T-cell (primary cell): ENCODE measurements around the gene MRPS30. TPM values are rescaled to one million over a fixed set of nuclear protein-coding genes. Genes with fewer than 3 reads are reported as not detected.
"Not testable (repeated sequence)": the region's sequence is repeated elsewhere in the genome, so short reads cannot be mapped to it uniquely, and the experiment has no call there.

ENCODE experiments used
- ATAC-seq, 4 experiments: fragments of 200-7000 bp in 3 of 4; fragments of 150-1000 bp in 1 of 4; cut with Tn5 transposase; replicated peaks in 1 of 4; 1 replicate in 3 of 4; 2 replicates in 1 of 4; pipeline ENCODE4 v1.10.0; 2021; ENCODE audit warnings: moderate library complexity in 3 of 4, mild to moderate bottlenecking in 2 of 4, moderate number of reproducible peaks in 1 of 4
- CTCF ChIA-PET, 2 donors: fragments of 300-600 bp; sonication (Branson Sonifier 250); formaldehyde crosslinking; loops; one replicate each; lab custom pipeline; 2022; ENCODE audit warnings: antibody characterized with exemption in 2 of 2; lab: Charles Lee
- POLR2A ChIA-PET, 2 donors: fragments of 300-600 bp; sonication (Branson Sonifier 250); formaldehyde crosslinking; loops; one replicate each; lab custom pipeline; 2022; ENCODE audit warnings: antibody characterized with exemption in 2 of 2; lab: Charles Lee
- DNase-seq, 35 experiments: peaks; one replicate each; pipeline versions ENCODE4 v3.0.0 to v3.0.0-alpha.2; 2013 to 2023
- H3K27ac ChIP-seq: one replicate; pipeline ENCODE4 v1.5.1; 2013; ENCODE audit warnings: low read length
- H3K27me3 ChIP-seq, 2 experiments: replicated peaks in 1 of 2; 1 replicate in 1 of 2; 2 replicates in 1 of 2; pipeline versions ENCODE4 v1.6.1 to v1.7.0; 2013; ENCODE audit warnings: low read length in 1 of 2, mixed read lengths in 1 of 2; ENCODE audit not compliant: control insufficient read depth in 2 of 2, insufficient read depth in 2 of 2; ENCODE audit errors: extremely low read depth in 1 of 2
- H3K36me3 ChIP-seq, 2 donors: 1 replicate in 1 of 2; 2 replicates in 1 of 2; pipeline versions ENCODE4 v1.6.1 to v1.7.0; 2013; ENCODE audit warnings: low read length in 1 of 2; ENCODE audit not compliant: control insufficient read depth in 2 of 2, insufficient read depth in 1 of 2; ENCODE audit errors: extremely low read depth in 1 of 2
- H3K4me1 ChIP-seq, 2 experiments: 1 replicate in 1 of 2; 2 replicates in 1 of 2; pipeline versions ENCODE4 v1.6.1 to v1.7.0; 2013; ENCODE audit warnings: low read length in 2 of 2, mixed read lengths in 1 of 2; ENCODE audit not compliant: insufficient read depth in 2 of 2, control insufficient read depth in 1 of 2; ENCODE audit errors: extremely low read depth in 1 of 2
- H3K4me3 ChIP-seq, 2 donors: 1 replicate in 1 of 2; 2 replicates in 1 of 2; pipeline versions ENCODE4 v1.5.1 to v1.7.0; 2013; ENCODE audit warnings: mild to moderate bottlenecking in 2 of 2, low read length in 1 of 2, moderate library complexity in 1 of 2; ENCODE audit not compliant: control insufficient read depth in 1 of 2; ENCODE audit errors: extremely low read depth in 1 of 2
- H3K9me3 ChIP-seq: 2 replicates; pipeline ENCODE4 v1.7.0; 2013
- H3K27ac Mint-ChIP-seq, 2 donors: one replicate each; pipeline ENCODE4 v1.8.0; 2020 to 2021; ENCODE audit warnings: mild to moderate bottlenecking in 2 of 2, mixed read lengths in 2 of 2
- H3K27me3 Mint-ChIP-seq, 2 donors: one replicate each; pipeline ENCODE4 v1.8.0; 2021 to 2022; ENCODE audit warnings: mixed read lengths in 2 of 2
- H3K36me3 Mint-ChIP-seq: one replicate; pipeline ENCODE4 v1.8.0; 2021; ENCODE audit warnings: mixed read lengths
- H3K4me1 Mint-ChIP-seq, 3 donors: one replicate each; pipeline ENCODE4 v1.8.0; 2020 to 2022; ENCODE audit warnings: mixed read lengths in 3 of 3, mild to moderate bottlenecking in 1 of 3
- H3K4me3 Mint-ChIP-seq, 3 donors: one replicate each; pipeline ENCODE4 v1.8.0; 2020 to 2022; ENCODE audit warnings: mild to moderate bottlenecking in 3 of 3, mixed read lengths in 3 of 3, moderate library complexity in 3 of 3
- H3K9me3 Mint-ChIP-seq, 3 donors: one replicate each; pipeline ENCODE4 v1.8.0; 2020 to 2022; ENCODE audit warnings: mixed read lengths in 3 of 3
- WGBS: methylation state at CpG from one replicate; pipeline ENCODE4 v1.1.5; 2013; ENCODE audit warnings: missing lambda C conversion rate; ENCODE audit not compliant: insufficient coverage; 5-methylcytosine and 5-hydroxymethylcytosine counted together
- total RNA-seq, 35 experiments: library from RNA in 6 of 35; stranded (reverse) in 6 of 35; fragments of 120-200 nt in 1 of 35; gene quantifications; one replicate each; pipeline versions ENCODE4 v1.2.1 to v1.2.4 and lab custom pipeline; 2013 to 2026

Gene MRPS30
- total RNA-seq: 10 to 100 TPM; 44.0 to 50.8 (median 46.4) TPM
- 55.0 TPM for total RNA-seq (2013)
- total RNA-seq (lab: John Stamatoyannopoulos, UW): 60.4 to 127 (median 79.8) reads per million in 29 experiments

- CTCF ChIA-PET: no interaction called here
- H3K4me1 ChIP-seq: peaks cover 12 to 14% of the 10 kb centered on the region in 2 experiments
- peaks cover 31 to 36% (median 35%) of the 10 kb centered on the region in 3 donors for H3K4me1 Mint-ChIP-seq
- H3K9me3 Mint-ChIP-seq: no peaks in the 10 kb centered on the region
- H3K4me3 Mint-ChIP-seq: peak within 1 kb of the TSS; percentile 92 to 95 (median 94)
- POLR2A ChIA-PET: no interaction called here
- no peaks in the 10 kb centered on the region for H3K27me3 ChIP-seq
- H3K27me3 Mint-ChIP-seq: peaks cover 2 to 3% of the 10 kb centered on the region in 2 donors
- peak; percentile 96 to 98 (median 96) for ATAC-seq
- peak within 1 kb of the TSS; percentile 95 to 99 for H3K4me3 ChIP-seq
- H3K36me3 ChIP-seq: peaks cover 0 to 18% of the 10 kb centered on the region in 2 donors
- WGBS: under 1% methylated on average over 44 of the region's 47 CpGs
- H3K36me3 Mint-ChIP-seq: peaks cover 13% of the 10 kb centered on the region
- peak; percentile 76 to 98 (median 89) for DNase-seq
- peak within 1 kb of the TSS; percentile 93 to 96 for H3K27ac Mint-ChIP-seq
- H3K9me3 ChIP-seq: no peaks in the 10 kb centered on the region
- peak within 1 kb of the TSS; percentile 92 for H3K27ac ChIP-seq
Observed at GRCh38 chr5:44808435-44809214, at the start of gene MRPS30. TSS of gene MRPS30 (plus strand) at chr5:44808947. CDS start at chr5:44808963, 16 bp downstream.

GRCh38 chr5:44769200-44769876 is 39.4 kb upstream of the MRPS30 start:
- H3K27me3 ChIP-seq: no peaks in the 10 kb centered on the region
- Mint-ChIP-seq H3K27me3 (peaks cover 11 to 13% of the 10 kb centered on the region in 2 donors), H3K27ac (no peak overlapping the region), H3K36me3 (no peaks in the 10 kb centered on the region), H3K4me1 (no peaks in the 10 kb centered on the region), H3K4me3 (no peak overlapping the region), H3K9me3 (no peaks in the 10 kb centered on the region)
- CTCF ChIA-PET: no interaction called here
- no CpG with 5 or more reads among the region's 2 CpGs for WGBS
- DNase-seq (no peak), ATAC-seq (no peak)
- H3K4me1 ChIP-seq: no peaks in the 10 kb centered on the region
- no peak overlapping the region for H3K4me3 ChIP-seq
- no peaks in the 10 kb centered on the region for H3K9me3 ChIP-seq
- H3K36me3 ChIP-seq: no peaks in the 10 kb centered on the region
- POLR2A ChIA-PET: no interaction called here
- H3K27ac ChIP-seq: no peak overlapping the region

- ChIA-PET CTCF (no interaction called here), POLR2A (no interaction called here)
- H3K27me3 ChIP-seq: no peaks in the 10 kb centered on the region
- no peaks in the 10 kb centered on the region for H3K36me3 ChIP-seq
- no peaks in the 10 kb centered on the region for H3K9me3 ChIP-seq
- no peak for ATAC-seq
- H3K4me3 ChIP-seq: no peak overlapping the region
- 60% methylated on average over 1 of the region's 5 CpGs for WGBS
- DNase-seq: no peak
- no peak overlapping the region for H3K4me3 Mint-ChIP-seq
- H3K4me1 Mint-ChIP-seq: no peaks in the 10 kb centered on the region
- no peaks in the 10 kb centered on the region for H3K9me3 Mint-ChIP-seq
- H3K4me1 ChIP-seq: no peaks in the 10 kb centered on the region
- peaks cover 11 to 13% of the 10 kb centered on the region in 2 donors for H3K27me3 Mint-ChIP-seq
- no peaks in the 10 kb centered on the region for H3K36me3 Mint-ChIP-seq
- no peak overlapping the region for H3K27ac ChIP-seq
- no peak overlapping the region for H3K27ac Mint-ChIP-seq
Observed at GRCh38 chr5:44769877-44770209, 38.9 kb upstream of the MRPS30 start.

GRCh38 chr5:44770780-44771717 is 37.7 kb upstream of the MRPS30 start:
- H3K4me3 Mint-ChIP-seq: no peak overlapping the region
- CTCF ChIA-PET: no interaction called here
- H3K4me3 ChIP-seq: no peak overlapping the region
- no peaks in the 10 kb centered on the region for H3K9me3 ChIP-seq
- H3K4me1 Mint-ChIP-seq: no peaks in the 10 kb centered on the region
- H3K4me1 ChIP-seq: no peaks in the 10 kb centered on the region
- DNase-seq (no peak), ATAC-seq (no peak)
- WGBS: no CpG with 5 or more reads among the region's 6 CpGs
- H3K27ac Mint-ChIP-seq: no peak overlapping the region
- H3K27me3 Mint-ChIP-seq: peaks cover 11 to 13% of the 10 kb centered on the region in 2 donors
- H3K36me3 Mint-ChIP-seq: no peaks in the 10 kb centered on the region
- no peaks in the 10 kb centered on the region for H3K27me3 ChIP-seq
- no peaks in the 10 kb centered on the region for H3K9me3 Mint-ChIP-seq
- no peaks in the 10 kb centered on the region for H3K36me3 ChIP-seq
- POLR2A ChIA-PET: no interaction called here
- no peak overlapping the region for H3K27ac ChIP-seq

GRCh38 chr5:44772397-44772796 is 36.4 kb upstream of the MRPS30 start:
- H3K4me1 Mint-ChIP-seq, DNase-seq, CTCF ChIA-PET, H3K4me3 ChIP-seq, H3K9me3 Mint-ChIP-seq, H3K4me3 Mint-ChIP-seq, H3K4me1 ChIP-seq, ATAC-seq, H3K36me3 Mint-ChIP-seq, H3K27me3 ChIP-seq, POLR2A ChIA-PET, H3K27ac ChIP-seq, H3K9me3 ChIP-seq, H3K27ac Mint-ChIP-seq, H3K36me3 ChIP-seq: not testable (repeated sequence)
- no CpG with 5 or more reads among the region's 11 CpGs for WGBS
- peaks cover 11 to 13% of the 10 kb centered on the region in 2 donors for H3K27me3 Mint-ChIP-seq

- Mint-ChIP-seq H3K4me1 (no peaks in the 10 kb centered on the region), H3K27ac (no peak overlapping the region), H3K27me3 (peaks cover 11 to 13% of the 10 kb centered on the region in 2 donors), H3K9me3 (no peaks in the 10 kb centered on the region), H3K4me3 (no peak overlapping the region), H3K36me3 (no peaks in the 10 kb centered on the region)
- ChIA-PET POLR2A (no interaction called here), CTCF (interaction anchor here in 1 of 2 donors (0.7 to 1.4 kb wide), 3 partner anchors 1011 to 1143 kb away, joined by 3 to 4 read pairs (median 3); no protein-coding TSS in a partner anchor)
- no peak overlapping the region for H3K27ac ChIP-seq
- H3K9me3 ChIP-seq: no peaks in the 10 kb centered on the region
- DNase-seq (peak in 1 of 35 experiments; percentile 46), ATAC-seq (no peak)
- H3K4me3 ChIP-seq: no peak overlapping the region
- no peaks in the 10 kb centered on the region for H3K27me3 ChIP-seq
- H3K36me3 ChIP-seq: no peaks in the 10 kb centered on the region
- WGBS: no CpG with 5 or more reads among the region's 1 CpG
- H3K4me1 ChIP-seq: no peaks in the 10 kb centered on the region
Observed at GRCh38 chr5:44774279-44774880, 34.4 kb upstream of the MRPS30 start.
